GM12892 (cell line): ENCODE measurements around the gene CCL28.

Experiments used
- POLR2A ChIP-seq: IDR thresholded peaks from 2 replicates; pipeline ENCODE4 v1.6.1; 2011; ENCODE audit warnings: low read depth, low read length, control low read depth
- POLR2AphosphoS5 ChIP-seq: IDR thresholded peaks from 2 replicates; pipeline ENCODE4 v1.6.1; 2011; ENCODE audit warnings: low read depth, low read length, control low read depth
- TAF1 ChIP-seq: IDR thresholded peaks from 2 replicates; pipeline ENCODE4 v1.6.1; 2011; ENCODE audit warnings: low read depth, mild to moderate bottlenecking, control low read depth, low read length, borderline replicate concordance

DNA sequence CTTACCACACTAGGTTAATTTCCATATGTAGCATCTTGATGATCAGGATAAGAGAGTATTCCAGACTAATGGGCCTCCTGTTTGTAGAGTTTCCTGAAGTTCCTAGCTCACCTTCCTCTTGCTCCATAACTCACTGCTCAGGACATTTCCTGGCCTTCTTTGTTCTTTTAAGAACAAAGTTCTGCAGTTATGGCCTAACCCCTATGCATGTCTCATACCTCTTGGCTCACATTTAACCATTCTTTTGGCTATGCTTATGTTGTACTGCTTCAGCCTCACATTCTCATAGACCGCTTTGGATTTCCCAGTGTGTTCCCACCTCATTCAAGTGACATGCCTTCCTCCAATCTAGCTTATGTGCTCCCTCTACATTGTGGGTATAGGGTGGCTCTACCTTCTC lies 58.5 kb downstream of the CCL28 start:
- TF ChIP-seq POLR2A: no peak
- TF ChIP-seq POLR2AphosphoS5: no peak
- no peak for TF ChIP-seq TAF1
